Fibroblast of pulmonary artery (primary cell): ENCODE data around the gene MRPL42.

Experiments
- DNase-seq: peaks from one replicate; pipeline ENCODE4 v3.0.0-alpha.2; 2010; ENCODE audit warnings: low read depth
- H3K4me3 ChIP-seq: replicated peaks from 2 replicates; pipeline ENCODE4 v1.5.1; 2011; ENCODE audit warnings: low read depth, mild to moderate bottlenecking, control low read depth, low read length, moderate library complexity
- CTCF ChIP-seq: IDR thresholded peaks from 2 replicates; pipeline ENCODE4 v1.5.1; 2011; ENCODE audit warnings: mild to moderate bottlenecking, control low read depth, low read length, inconsistent platforms; ENCODE audit errors: missing control alignments

MRPL42 gene

GRCh38 chr12:93467351-93468007 is at the start of gene MRPL42:
TSS of gene MRPL42 (plus strand) at chr12:93467514. CDS start at chr12:93469286, 1,772 bp downstream.
- TF ChIP-seq CTCF: peak; percentile 84

GRCh38 chr12:93417967-93418480 is 49.3 kb upstream of the MRPL42 start:
- no peak overlapping the region for H3K4me3 ChIP-seq
- DNase-seq: no peak
- TF ChIP-seq CTCF: no peak

More at GRCh38 chr12:93467351-93468007, at the start of gene MRPL42:
- peak; percentile 90 for DNase-seq
- peak within 1 kb of the TSS; percentile 90 for H3K4me3 ChIP-seq

GRCh38 chr12:93419388-93420034 is 47.8 kb upstream of the MRPL42 start:
- no peak overlapping the region for H3K4me3 ChIP-seq
- DNase-seq: peak; percentile 81
- peak; percentile 53 for TF ChIP-seq CTCF

GRCh38 chr12:93422050-93422449 is 45.3 kb upstream of the MRPL42 start:
- DNase-seq: no peak
- no peak for TF ChIP-seq CTCF
- no peak overlapping the region for H3K4me3 ChIP-seq

- no peak for DNase-seq
- H3K4me3 ChIP-seq: no peak overlapping the region
- no peak for TF ChIP-seq CTCF
Observed at GRCh38 chr12:93425736-93426411, 41.4 kb upstream of the MRPL42 start.

GRCh38 chr12:93426412-93426805 is 40.9 kb upstream of the MRPL42 start:
- H3K4me3 ChIP-seq: no peak overlapping the region
- no peak for TF ChIP-seq CTCF
- no peak for DNase-seq
